ENCODE results near the gene PTPRQ.

Gene PTPRQ

DNA sequence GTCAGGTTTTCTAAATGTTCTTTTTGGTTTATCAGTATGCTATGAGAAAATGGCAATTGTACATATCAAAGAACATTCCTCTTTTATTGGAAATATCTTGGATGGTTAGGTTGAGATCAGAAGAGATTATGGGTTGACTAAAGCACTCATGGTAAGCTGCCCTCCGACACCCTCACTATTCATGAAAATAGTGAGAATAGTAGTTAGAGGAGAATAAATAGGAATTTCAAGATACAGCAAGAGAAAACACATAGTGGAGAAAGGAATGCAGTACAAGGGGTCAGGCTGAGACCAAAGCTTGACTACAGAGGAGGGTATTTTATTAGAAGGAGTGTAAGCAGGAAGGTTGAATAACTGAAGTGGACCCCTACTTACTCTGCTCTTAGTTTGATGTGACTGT, 112.5 kb downstream of the PTPRQ start:
- no peak for DNase-seq (ENCODE audit: low read depth)
- TF ChIP-seq, protein P1, sequence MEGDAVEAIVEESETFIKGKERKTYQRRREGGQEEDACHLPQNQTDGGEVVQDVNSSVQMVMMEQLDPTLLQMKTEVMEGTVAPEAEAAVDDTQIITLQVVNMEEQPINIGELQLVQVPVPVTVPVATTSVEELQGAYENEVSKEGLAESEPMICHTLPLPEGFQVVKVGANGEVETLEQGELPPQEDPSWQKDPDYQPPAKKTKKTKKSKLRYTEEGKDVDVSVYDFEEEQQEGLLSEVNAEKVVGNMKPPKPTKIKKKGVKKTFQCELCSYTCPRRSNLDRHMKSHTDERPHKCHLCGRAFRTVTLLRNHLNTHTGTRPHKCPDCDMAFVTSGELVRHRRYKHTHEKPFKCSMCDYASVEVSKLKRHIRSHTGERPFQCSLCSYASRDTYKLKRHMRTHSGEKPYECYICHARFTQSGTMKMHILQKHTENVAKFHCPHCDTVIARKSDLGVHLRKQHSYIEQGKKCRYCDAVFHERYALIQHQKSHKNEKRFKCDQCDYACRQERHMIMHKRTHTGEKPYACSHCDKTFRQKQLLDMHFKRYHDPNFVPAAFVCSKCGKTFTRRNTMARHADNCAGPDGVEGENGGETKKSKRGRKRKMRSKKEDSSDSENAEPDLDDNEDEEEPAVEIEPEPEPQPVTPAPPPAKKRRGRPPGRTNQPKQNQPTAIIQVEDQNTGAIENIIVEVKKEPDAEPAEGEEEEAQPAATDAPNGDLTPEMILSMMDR (conservative IDR thresholded peaks at IDR 0.05; ENCODE audit: low read length): no peak
- H3K4me3 ChIP-seq (ENCODE audit: low read length): no peak overlapping the region

DNA sequence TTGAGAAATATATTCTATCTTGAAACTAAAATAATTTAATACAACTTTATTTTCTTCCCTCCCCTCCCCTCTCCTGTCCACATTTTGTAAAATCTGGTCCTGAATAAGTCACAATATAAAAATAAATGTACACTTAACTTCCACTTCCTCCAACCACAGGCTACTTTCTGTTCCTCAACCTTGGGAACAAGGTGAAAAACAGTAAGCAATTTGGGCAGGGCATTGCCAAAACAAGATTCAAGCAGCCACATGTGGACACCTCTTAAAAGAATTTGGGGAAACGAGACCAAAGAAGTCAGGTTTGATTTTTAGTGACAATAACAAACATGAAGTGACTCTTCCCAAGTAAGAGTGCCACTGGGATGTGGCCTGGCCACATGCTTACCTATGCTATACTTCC, 115.7 kb downstream of the PTPRQ start:
- no peak overlapping the region for H3K4me3 ChIP-seq (ENCODE audit: low read length)
- TF ChIP-seq, protein P1 (conservative IDR thresholded peaks at IDR 0.05; ENCODE audit: low read length): no peak
- DNase-seq (ENCODE audit: low read depth): no peak

DNA sequence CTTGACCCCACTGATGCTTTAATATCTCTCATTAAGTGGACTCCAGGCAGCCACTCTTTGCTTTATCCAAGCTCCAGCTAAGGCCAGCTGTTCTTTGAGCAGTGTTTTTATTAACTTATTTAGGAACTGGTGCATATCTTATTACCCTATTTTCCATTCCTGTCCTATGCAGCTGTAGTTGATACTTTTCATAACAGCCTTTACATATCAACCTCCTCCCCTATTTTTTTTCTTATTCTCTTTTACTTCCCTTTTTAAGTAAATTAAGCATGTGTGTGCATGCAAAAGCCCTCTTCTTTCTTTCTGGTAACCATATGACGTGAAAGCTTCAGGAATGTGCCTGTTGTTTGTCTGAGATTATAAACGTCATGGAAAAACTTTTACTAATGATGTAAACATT, 121.2 kb downstream of the PTPRQ start:
- TF ChIP-seq, protein P1 (conservative IDR thresholded peaks at IDR 0.05; ENCODE audit: low read length): no peak

DNA sequence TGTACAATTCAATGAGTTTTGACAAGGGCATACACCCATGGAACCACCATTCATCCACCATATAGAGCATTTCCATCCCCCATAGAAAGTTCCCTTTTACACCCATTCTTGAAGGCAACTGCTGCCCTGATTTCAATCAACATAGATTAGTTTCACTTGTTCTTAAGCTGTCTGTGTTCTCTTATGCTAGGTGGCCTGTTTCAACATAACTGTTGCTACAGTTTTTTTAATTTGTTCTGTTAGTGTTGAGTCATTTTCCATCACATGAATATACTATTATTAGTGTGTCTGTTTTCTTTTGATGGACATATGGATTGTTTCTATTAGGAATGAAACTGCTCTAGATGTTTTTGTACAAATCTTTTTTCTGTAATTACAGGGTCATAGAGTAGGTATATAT, 123.4 kb downstream of the PTPRQ start:
- TF ChIP-seq, protein P1 (conservative IDR thresholded peaks at IDR 0.05; ENCODE audit: low read length): no peak
- H3K4me3 ChIP-seq (ENCODE audit: low read length): no peak overlapping the region
- DNase-seq (ENCODE audit: low read depth): peak; percentile 39

More for the DNA sequence above, 121.2 kb downstream of the PTPRQ start:
- H3K4me3 ChIP-seq (ENCODE audit: low read length): no peak overlapping the region
- peak; percentile 25 for DNase-seq (ENCODE audit: low read depth)

DNA sequence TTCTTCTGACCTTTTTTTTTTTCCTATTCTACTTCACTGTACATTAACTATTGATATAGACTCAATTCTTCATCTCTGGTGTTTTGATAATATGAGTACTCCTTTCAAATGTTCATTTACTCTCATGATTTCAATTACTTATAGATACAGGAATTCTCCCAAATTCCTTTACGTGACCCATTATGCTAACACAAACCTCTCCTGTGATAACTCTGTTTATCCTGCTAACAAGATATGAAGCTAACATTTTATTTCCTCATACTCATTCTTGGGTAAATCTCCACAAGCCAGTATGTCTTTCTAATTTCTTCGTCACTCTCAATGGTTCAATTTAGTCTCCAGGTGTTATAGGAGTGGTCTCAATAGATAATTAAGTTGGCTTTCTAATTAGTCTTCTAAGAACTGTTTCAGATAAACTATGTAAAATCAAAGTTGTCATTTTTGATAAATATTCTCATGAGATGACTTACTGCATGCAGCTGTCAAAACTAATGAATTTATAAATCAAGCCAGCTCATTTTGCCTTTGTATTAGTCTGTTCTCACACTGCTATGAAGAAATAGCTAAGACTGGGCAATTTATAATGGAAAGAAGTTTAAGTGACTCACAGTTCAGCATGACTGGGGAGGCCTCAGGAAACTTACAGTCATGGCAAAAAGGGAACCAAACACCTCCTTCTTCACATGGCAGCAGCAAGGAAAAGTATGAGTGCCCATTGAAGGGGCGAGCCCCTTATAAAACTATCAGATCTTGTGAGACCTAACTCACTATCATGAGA, 132.8 kb downstream of the PTPRQ start:
- H3K4me3 ChIP-seq (ENCODE audit: low read length): no peak overlapping the region
- TF ChIP-seq, protein P1 (conservative IDR thresholded peaks at IDR 0.05; ENCODE audit: low read length): no peak
- DNase-seq (ENCODE audit: low read depth): no peak

DNA sequence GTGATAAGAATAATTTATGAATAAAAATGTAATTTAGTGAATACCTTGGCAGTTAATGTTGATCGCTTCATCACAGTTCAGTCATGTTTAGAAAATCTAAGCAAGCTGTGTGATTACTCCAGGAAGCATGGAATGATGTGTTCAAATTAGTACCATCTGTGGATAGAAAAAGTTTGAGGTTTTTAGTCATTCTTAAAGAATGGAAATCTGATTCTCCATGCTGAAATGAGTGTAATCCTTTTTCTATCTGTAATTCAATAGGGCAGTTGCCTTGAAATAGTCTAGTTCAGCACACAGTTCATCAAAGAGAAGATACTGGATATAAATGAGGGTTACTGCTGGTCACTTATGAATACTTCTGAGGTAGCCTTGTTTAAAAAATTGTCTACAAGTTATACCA, 136.2 kb downstream of the PTPRQ start:
- no peak overlapping the region for H3K4me3 ChIP-seq (ENCODE audit: low read length)
- TF ChIP-seq, protein P1 (conservative IDR thresholded peaks at IDR 0.05; ENCODE audit: low read length): no peak
- peak; percentile 92 for DNase-seq (ENCODE audit: low read depth)

DNA sequence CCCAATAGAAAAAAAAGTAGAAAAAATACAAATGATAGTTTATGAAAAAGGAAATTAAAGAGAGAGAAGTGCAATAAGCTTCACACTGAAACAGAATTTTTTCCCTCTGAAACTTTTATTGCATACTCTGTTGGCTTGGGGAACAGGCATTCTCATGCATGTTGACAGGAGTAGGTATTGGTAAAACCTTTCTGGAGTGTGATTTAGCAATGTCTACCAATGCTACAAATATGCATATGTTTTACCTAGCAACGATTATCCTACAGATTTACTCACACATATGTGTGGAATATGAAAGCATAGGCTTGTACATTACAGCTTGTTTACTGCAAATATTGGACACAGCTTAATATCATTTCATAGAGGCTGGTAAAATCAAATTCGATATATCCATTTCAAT, 137.7 kb downstream of the PTPRQ start:
- TF ChIP-seq, protein P1 (conservative IDR thresholded peaks at IDR 0.05; ENCODE audit: low read length): no peak
- no peak overlapping the region for H3K4me3 ChIP-seq (ENCODE audit: low read length)
- peak; percentile 31 for DNase-seq (ENCODE audit: low read depth)

All from AG10803 (cell line).